ENCODE data around the gene NINL. TPM values are rescaled to one million over a fixed set of nuclear protein-coding genes. Genes with fewer than 3 reads are reported as not detected.

Gene NINL
- total and polyA plus RNA-seq, 2 of the 4 experiments (the other 2 are of a cell fraction), result 3.0 to 10.4 TPM

- Histone ChIP-seq H3K4me1 (ENCODE audit: control insufficient read depth, insufficient read depth, low read length) (peaks cover 30% of the 10 kb centered on the region), H4K5ac (ENCODE audit: low read depth, low read length) (no peak overlapping the region), H3K4ac (ENCODE audit: low read depth, low read length) (no peak overlapping the region), H3K9me3 (ENCODE audit: control insufficient read depth, insufficient read depth, low read length) (no peaks in the 10 kb centered on the region), H3K36me3 (ENCODE audit: control insufficient read depth, insufficient read depth, low read length) (no peaks in the 10 kb centered on the region), H3K9me1 (ENCODE audit: insufficient read depth, low read length) (peaks cover 37% of the 10 kb centered on the region), H2BK5ac (ENCODE audit: low read depth, low read length, poor library complexity, severe bottlenecking) (no peak overlapping the region), H2BK20ac (ENCODE audit: low read depth, low read length) (no peak overlapping the region), H2AK9ac (replicated peaks; ENCODE audit: low read depth, low read length, poor library complexity) (no peak overlapping the region), H3K4me2 (ENCODE audit: low read depth, low read length) (no peak overlapping the region), H2BK120ac (ENCODE audit: low read depth, low read length) (no peak overlapping the region), H4K91ac (ENCODE audit: insufficient read depth, low read depth, low read length) (no peak overlapping the region), H3K27ac (ENCODE audit: insufficient read depth, low read length) (no peak overlapping the region), H3K27me3 (ENCODE audit: control insufficient read depth, insufficient read depth, low read length) (no peaks in the 10 kb centered on the region), H2AFZ (replicated peaks; ENCODE audit: low read length, poor library complexity) (no peak overlapping the region), H3K79me1 (ENCODE audit: low read depth in 1 of 2, low read length in 2 of 2) (peaks cover 7 to 75% of the 10 kb centered on the region in 2 experiments; a peak in 3 of 4 replicates), H3K14ac (replicated peaks; ENCODE audit: low read depth, low read length) (no peak overlapping the region), H4K8ac (ENCODE audit: low read depth in 2 of 2, low read length in 2 of 2) (no peak overlapping the region), H2AK5ac (ENCODE audit: low read depth, low read length) (no peak overlapping the region), H4K20me1 (ENCODE audit: insufficient read depth, low read length) (peaks cover 41% of the 10 kb centered on the region), H2BK15ac (ENCODE audit: low read depth, low read length) (no peak overlapping the region), H3K4me3 (ENCODE audit: insufficient read depth, low read depth, low read length) (no peak overlapping the region), H3K56ac (ENCODE audit: extremely low read depth, insufficient read depth, low read length) (no peak overlapping the region), H3K9ac (ENCODE audit: low read depth, low read length) (no peak overlapping the region), H3K23ac (ENCODE audit: low read depth, low read length) (no peak overlapping the region), H3K18ac (ENCODE audit: low read depth, low read length) (no peak overlapping the region; the same call in 1 of the 2 replicates)
- DNase-seq, result no peak
- TF ChIP-seq RCOR1 (IDR thresholded peaks at IDR 0.05; ENCODE audit: insufficient replicate concordance, low read length) (no peak), RAD21 (IDR thresholded peaks at IDR 0.05; ENCODE audit: low read length) (no peak), SMC3 (IDR thresholded peaks at IDR 0.05; ENCODE audit: low read depth, low read length) (no peak), CHD1 (IDR thresholded peaks at IDR 0.05; ENCODE audit: low read depth, low read length) (no peak), BHLHE40 (IDR thresholded peaks at IDR 0.05; ENCODE audit: low read depth, low read length) (no peak), USF2 (IDR thresholded peaks at IDR 0.05; ENCODE audit: low read depth, low read length) (no peak), FOS (IDR thresholded peaks at IDR 0.05; ENCODE audit: low read depth, low read length) (no peak), MXI1 (IDR thresholded peaks at IDR 0.05; ENCODE audit: borderline replicate concordance, low read depth, low read length) (no peak), MAFK (IDR thresholded peaks at IDR 0.05; ENCODE audit: low read depth, low read length) (no peak), CEBPB (IDR thresholded peaks at IDR 0.05; ENCODE audit: low read depth, low read length) (no peak), NFE2L2 (IDR thresholded peaks at IDR 0.05; ENCODE audit: low read depth, low read length) (no peak), POLR2A (IDR thresholded peaks at IDR 0.05; ENCODE audit: low read depth, low read length) (no peak), CTCF (conservative IDR thresholded peaks at IDR 0.05; ENCODE audit: low read depth, low read length) (no peak), MAZ (IDR thresholded peaks at IDR 0.05; ENCODE audit: borderline replicate concordance, low read depth, low read length) (no peak), ELK1 (IDR thresholded peaks at IDR 0.05; ENCODE audit: borderline replicate concordance, low read depth, low read length) (no peak), RFX5 (IDR thresholded peaks at IDR 0.05; ENCODE audit: low read depth, low read length) (no peak)
- ChIA-PET POLR2A (ENCODE audit: unreplicated experiment) (no interaction called here), CTCF (no interaction called here)
- no peak for ATAC-seq (ENCODE audit: low read depth)
- no TSS peak for BruUV-seq (replicated peaks)
- in situ Hi-C loops (cut with MboI; ENCODE audit: low sequenced_read_pairs) (loop anchor here (25.0 kb wide), 1 partner anchor 236 kb away; no protein-coding TSS in a partner anchor), intact Hi-C loops (cut with micrococcal nuclease) (loop anchor here (10.0 kb wide), 1 partner anchor 46 kb away; no protein-coding TSS in a partner anchor), dilution Hi-C loops (cut with HindIII; ENCODE audit: low sequenced_read_pairs, unreplicated experiment) (no loop called here)
- no CpG with 5 or more reads among the region's 14 CpGs for WGBS, 2 experiments (ENCODE audit: extremely low coverage in 2 of 2, insufficient read length in 1 of 2)
These were observed 36.7 kb downstream of the NINL start for GRCh38 chr20:25548613-25549086.
